Calu3 (cell line): ENCODE results near the gene CRB2. TPM values are rescaled to one million over a fixed set of nuclear protein-coding genes. Genes with fewer than 3 reads are reported as not detected.

Experiments
- Bru-seq: library from RNA; stranded (reverse); fragments of 400-500 nt; gene quantifications from one replicate; lab custom pipeline; 2021; lab: Mats Ljungman, UMichigan
- BruChase-seq, 2 experiments: library from RNA; stranded (reverse); fragments of 400-500 nt; gene quantifications; one replicate each; lab custom pipeline; 2021; lab: Mats Ljungman, UMichigan
- BruUV-seq: library from RNA; stranded (reverse); fragments of 400-500 nt; replicated peaks from 2 replicates; lab custom pipeline; 2021; lab: Mats Ljungman, UMichigan
- CTCF ChIA-PET: fragments of 300-600 bp; sonication (Branson Sonifier 250); formaldehyde crosslinking; loops from one replicate; lab custom pipeline; 2022; ENCODE audit warnings: antibody characterized with exemption; lab: Charles Lee
- DNase-seq: peaks from one replicate; pipeline ENCODE4 v3.0.0; 2022
- H3K27ac Mint-ChIP-seq: one replicate; pipeline ENCODE4 v1.8.0; 2022; ENCODE audit warnings: mixed read lengths; ENCODE audit not compliant: unreplicated experiment
- H3K27me3 Mint-ChIP-seq: one replicate; pipeline ENCODE4 v1.8.0; 2022; ENCODE audit warnings: mixed read lengths; ENCODE audit not compliant: unreplicated experiment
- H3K36me3 Mint-ChIP-seq: one replicate; pipeline ENCODE4 v1.8.0; 2022; ENCODE audit warnings: mild to moderate bottlenecking, moderate library complexity, mixed read lengths; ENCODE audit not compliant: insufficient read depth, unreplicated experiment
- H3K4me1 Mint-ChIP-seq: one replicate; pipeline ENCODE4 v1.8.0; 2022; ENCODE audit warnings: mild to moderate bottlenecking, low read depth, mixed read lengths; ENCODE audit not compliant: unreplicated experiment
- H3K4me3 Mint-ChIP-seq: one replicate; pipeline ENCODE4 v1.8.0; 2022; ENCODE audit warnings: mild to moderate bottlenecking, low read depth, moderate library complexity, mixed read lengths; ENCODE audit not compliant: unreplicated experiment
- H3K9me3 Mint-ChIP-seq: one replicate; pipeline ENCODE4 v1.8.0; 2022; ENCODE audit warnings: low read depth, mixed read lengths; ENCODE audit not compliant: unreplicated experiment
- CTCF ChIP-seq: fragments of 200-600 bp; IDR thresholded peaks from one replicate; pipeline ENCODE4 v1.8.0; 2022; ENCODE audit warnings: antibody characterized with exemption; ENCODE audit not compliant: unreplicated experiment
- intact Hi-C: fragments of 100-400 bp; cut with micrococcal nuclease; formaldehyde crosslinking; loops from one replicate; pipeline ENCODE4 v1.10.0; 2022; ENCODE audit not compliant: unreplicated experiment
- long read RNA-seq: library from polyadenylated mRNA; stranded (forward); transcript quantifications from one replicate; pipeline ENCODE4 v2.0.0, GENCODE V29; 2022
- total RNA-seq: library from RNA; stranded (reverse); gene quantifications from 2 replicates; pipeline ENCODE4 v1.2.3, GENCODE V29; 2022

The CRB2 gene
- total RNA-seq (not detected in 2 replicates), Bru-seq, nascent RNA (not detected), BruChase-seq, experiment 1, labeled RNA remaining after a 6-hour chase (not detected), BruChase-seq, experiment 2, labeled RNA remaining after a 2-hour chase (not detected)
- long read RNA-seq, partial matches to known transcripts: 0 of 1 reads
- long read RNA-seq, other reads (novel, unspliced or antisense): 1 of 1 reads

- CTCF ChIA-PET: interaction anchor here (0.8 kb wide), 1 partner anchor 33 kb away, joined by 3 read pairs; no protein-coding TSS in a partner anchor
- DNase-seq: no peak
- BruUV-seq: no TSS peak
- Mint-ChIP-seq H3K4me3 (no peak within 1 kb of the TSS), H3K27me3 (peaks cover 58% of the 10 kb centered on the region), H3K27ac (no peak within 1 kb of the TSS), H3K4me1 (no peaks in the 10 kb centered on the region), H3K36me3 (peaks cover 6% of the 10 kb centered on the region), H3K9me3 (no peaks in the 10 kb centered on the region)
- TF ChIP-seq CTCF: no peak
- intact Hi-C loops: no loop called here
Observed at GRCh38 chr9:123355761-123356431, at the start of gene CRB2. Gene CRB2, plus strand, starts transcription at chr9:123356197. Its CDS starts 64 bp downstream, at chr9:123356261.

GRCh38 chr9:123309611-123310010, 46.4 kb upstream of the CRB2 start:
- H3K36me3 Mint-ChIP-seq: no peaks in the 10 kb centered on the region
- intact Hi-C loops: no loop called here

GRCh38 chr9:123310551-123311249, 45.3 kb upstream of the CRB2 start:
- no peak for DNase-seq
- Mint-ChIP-seq H3K9me3 (no peaks in the 10 kb centered on the region), H3K4me3 (no peak overlapping the region), H3K27ac (no peak overlapping the region), H3K27me3 (peaks cover 21% of the 10 kb centered on the region), H3K36me3 (no peaks in the 10 kb centered on the region), H3K4me1 (no peaks in the 10 kb centered on the region)
- TF ChIP-seq CTCF: no peak
- BruUV-seq: no TSS peak
- CTCF ChIA-PET: no interaction called here
- intact Hi-C loops: no loop called here

More at GRCh38 chr9:123309611-123310010, 46.4 kb upstream of the CRB2 start:
- TF ChIP-seq CTCF: no peak
- no peak for DNase-seq
- Mint-ChIP-seq H3K27ac (no peak overlapping the region), H3K4me1 (peaks cover 7% of the 10 kb centered on the region), H3K9me3 (no peaks in the 10 kb centered on the region), H3K4me3 (no peak overlapping the region), H3K27me3 (peaks cover 21% of the 10 kb centered on the region)
- CTCF ChIA-PET: no interaction called here
- no TSS peak for BruUV-seq

GRCh38 chr9:123311250-123311752, 44.7 kb upstream of the CRB2 start:
- Mint-ChIP-seq H3K27ac (no peak overlapping the region), H3K9me3 (no peaks in the 10 kb centered on the region), H3K36me3 (no peaks in the 10 kb centered on the region), H3K4me3 (no peak overlapping the region), H3K27me3 (peaks cover 21% of the 10 kb centered on the region), H3K4me1 (no peaks in the 10 kb centered on the region)
- DNase-seq: no peak
- BruUV-seq: no TSS peak
- intact Hi-C loops: no loop called here
- no peak for TF ChIP-seq CTCF
- CTCF ChIA-PET: no interaction called here
